ENCODE measurements around the gene STK11IP. TPM values are rescaled to one million over a fixed set of nuclear protein-coding genes. Genes with fewer than 3 reads are reported as not detected.

The STK11IP gene
- total RNA-seq, 2 donors from 2014 or later, result 18.3 to 60.3 TPM

GRCh38 chr2:219615036-219615435, 17.4 kb downstream of the STK11IP start:
- Histone ChIP-seq H3K4me1 (replicated peaks) (no peaks in the 10 kb centered on the region), H3K36me3 (peaks cover 5 to 9% of the 10 kb centered on the region in 2 donors), H3K4me3 (no peak overlapping the region), H3K27me3 (replicated peaks; ENCODE audit: insufficient read depth) (no peaks in the 10 kb centered on the region), H3K9me3 (no peaks in the 10 kb centered on the region), H3K27ac (no peak overlapping the region)
- intact Hi-C loops (cut with DNase I), result no loop called here
- no peak for DNase-seq (ENCODE audit: low spot score)
- 86% methylated on average over 10 of the region's 11 CpGs for WGBS
- TF ChIP-seq CTCF (IDR thresholded peaks at IDR 0.05), result no peak
- TF ChIP-seq POLR2AphosphoS5 (IDR thresholded peaks at IDR 0.05), result no peak
- no peak for TF ChIP-seq POLR2A (IDR thresholded peaks at IDR 0.05)

- WGBS, result 70% methylated on average over 10 of the region's 12 CpGs
- intact Hi-C loops (cut with DNase I), result no loop called here
These were observed 18.2 kb downstream of the STK11IP start for GRCh38 chr2:219615894-219616293.

GRCh38 chr2:219616550-219616949, 18.9 kb downstream of the STK11IP start:
- Histone ChIP-seq H3K4me1 (replicated peaks) (no peaks in the 10 kb centered on the region), H3K9me3 (no peaks in the 10 kb centered on the region), H3K27me3 (replicated peaks; ENCODE audit: insufficient read depth) (no peaks in the 10 kb centered on the region), H3K36me3 (peaks cover 4 to 9% of the 10 kb centered on the region in 2 donors), H3K27ac (no peak overlapping the region), H3K4me3 (no peak overlapping the region)
- DNase-seq (ENCODE audit: low spot score), result no peak
- intact Hi-C loops (cut with DNase I), result no loop called here
- 93% methylated on average over 4 of the region's 4 CpGs for WGBS
- TF ChIP-seq CTCF (IDR thresholded peaks at IDR 0.05) (no peak), POLR2A (IDR thresholded peaks at IDR 0.05) (no peak), POLR2AphosphoS5 (IDR thresholded peaks at IDR 0.05) (no peak)

More at GRCh38 chr2:219615894-219616293, 18.2 kb downstream of the STK11IP start:
- Histone ChIP-seq H3K27me3 (replicated peaks; ENCODE audit: insufficient read depth) (no peaks in the 10 kb centered on the region), H3K27ac (no peak overlapping the region), H3K9me3 (no peaks in the 10 kb centered on the region), H3K36me3 (peaks cover 4 to 9% of the 10 kb centered on the region in 2 donors), H3K4me1 (replicated peaks) (no peaks in the 10 kb centered on the region), H3K4me3 (no peak overlapping the region)
- no peak for DNase-seq (ENCODE audit: low spot score)
- no peak for TF ChIP-seq POLR2AphosphoS5 (IDR thresholded peaks at IDR 0.05)
- no peak for TF ChIP-seq POLR2A (IDR thresholded peaks at IDR 0.05)
- TF ChIP-seq CTCF (IDR thresholded peaks at IDR 0.05), result no peak

GRCh38 chr2:219618733-219619122, 21.1 kb downstream of the STK11IP start:
- H3K27ac ChIP-seq, result no peak overlapping the region
- peaks cover 4 to 9% of the 10 kb centered on the region in 2 donors for H3K36me3 ChIP-seq
- WGBS, result 95% methylated on average over 3 of the region's 3 CpGs
- H3K4me1 ChIP-seq (replicated peaks), result no peaks in the 10 kb centered on the region
- no peak for DNase-seq (ENCODE audit: low spot score)
- no peaks in the 10 kb centered on the region for H3K27me3 ChIP-seq (replicated peaks; ENCODE audit: insufficient read depth)
- H3K9me3 ChIP-seq, result no peaks in the 10 kb centered on the region
- H3K4me3 ChIP-seq, result no peak overlapping the region
- intact Hi-C loops (cut with DNase I), result no loop called here
- TF ChIP-seq POLR2A (IDR thresholded peaks at IDR 0.05) (no peak), POLR2AphosphoS5 (IDR thresholded peaks at IDR 0.05) (no peak), CTCF (IDR thresholded peaks at IDR 0.05) (no peak)

- WGBS, result 71% methylated on average over 4 of the region's 4 CpGs
- intact Hi-C loops (cut with DNase I), result no loop called here
- no peak overlapping the region for H3K27ac ChIP-seq
- H3K9me3 ChIP-seq, result no peaks in the 10 kb centered on the region
- H3K4me1 ChIP-seq (replicated peaks), result no peaks in the 10 kb centered on the region
- H3K36me3 ChIP-seq, result peaks cover 3 to 8% of the 10 kb centered on the region in 2 donors
- no peak overlapping the region for H3K4me3 ChIP-seq
- TF ChIP-seq CTCF (IDR thresholded peaks at IDR 0.05) (no peak), POLR2A (IDR thresholded peaks at IDR 0.05) (no peak), POLR2AphosphoS5 (IDR thresholded peaks at IDR 0.05) (no peak)
- no peaks in the 10 kb centered on the region for H3K27me3 ChIP-seq (replicated peaks; ENCODE audit: insufficient read depth)
- no peak for DNase-seq (ENCODE audit: low spot score)
These were observed 21.6 kb downstream of the STK11IP start for GRCh38 chr2:219619235-219619634.
